DND-41 (cell line): ENCODE results near the gene CACNB3.
A peak's percentile ranks its signal among the peaks of the same experiment; 100 is the strongest.

Experiments used
- ATAC-seq: fragments of 200-7000 bp; cut with Tn5 transposase; 3 replicates; pipeline ENCODE4 v1.9.1; 2021; ENCODE audit warnings: low read depth; ENCODE audit not compliant: insufficient read depth
- DNase-seq: peaks from one replicate; pipeline ENCODE4 v3.0.0-alpha.2; 2020
- H2AFZ ChIP-seq: 2 replicates; pipeline ENCODE4 v1.6.0; 2012; ENCODE audit warnings: low read depth, low read length
- H3K27ac ChIP-seq: 2 replicates; pipeline ENCODE4 v1.5.1; 2012; ENCODE audit warnings: low read length, inconsistent platforms
- H3K27me3 ChIP-seq: fragments of 200-600 bp; sonication (generic); 2 replicates; pipeline ENCODE4 v1.6.0; 2012; ENCODE audit warnings: low read length, mild to moderate bottlenecking, inconsistent platforms; ENCODE audit not compliant: insufficient read depth, poor library complexity
- H3K36me3 ChIP-seq: 2 replicates; pipeline ENCODE4 v1.5.1; 2012; ENCODE audit warnings: low read length, inconsistent platforms; ENCODE audit not compliant: insufficient read depth
- H3K4me1 ChIP-seq: 2 replicates; pipeline ENCODE4 v1.5.1; 2012; ENCODE audit warnings: mild to moderate bottlenecking, low read length; ENCODE audit not compliant: insufficient read depth
- H3K4me2 ChIP-seq: 2 replicates; pipeline ENCODE4 v1.6.0; 2012; ENCODE audit warnings: mild to moderate bottlenecking, moderate library complexity, low read length, inconsistent platforms; ENCODE audit not compliant: insufficient read depth
- H3K4me3 ChIP-seq, 2 experiments: fragments of 200-600 bp in 1 of 2; shearing (Covaris generic) in 1 of 2; 2 replicates each; pipeline ENCODE4 v1.5.1; 2012 to 2016; ENCODE audit warnings: inconsistent platforms in 2 of 2, low read length in 2 of 2, mild to moderate bottlenecking in 2 of 2, low read depth in 1 of 2, moderate library complexity in 1 of 2
- H3K79me2 ChIP-seq: 2 replicates; pipeline ENCODE4 v1.6.0; 2012; ENCODE audit warnings: low read length, inconsistent platforms; ENCODE audit not compliant: insufficient read depth
- H3K9ac ChIP-seq: 2 replicates; pipeline ENCODE4 v1.6.0; 2012; ENCODE audit warnings: low read depth, mild to moderate bottlenecking, inconsistent platforms, low read length, moderate library complexity
- H3K9me3 ChIP-seq: 2 replicates; pipeline ENCODE4 v1.5.1; 2012; ENCODE audit warnings: low read length, moderate library complexity, mild to moderate bottlenecking, inconsistent platforms; ENCODE audit not compliant: insufficient read depth, severe bottlenecking
- H4K20me1 ChIP-seq: 2 replicates; pipeline ENCODE4 v1.6.0; 2012; ENCODE audit warnings: low read length; ENCODE audit not compliant: insufficient read depth
- EZH2 ChIP-seq: IDR thresholded peaks from 3 replicates; pipeline ENCODE4 v1.6.1; 2012; ENCODE audit warnings: borderline replicate concordance, low read depth, mild to moderate bottlenecking, moderate library complexity, low read length, inconsistent platforms; ENCODE audit not compliant: severe bottlenecking
- TF ChIP-seq, protein P1 (sequence below): IDR thresholded peaks from 2 replicates; pipeline ENCODE4 v1.5.1; 2012; ENCODE audit warnings: borderline replicate concordance, low read length, moderate library complexity, mild to moderate bottlenecking; ENCODE audit not compliant: poor library complexity, severe bottlenecking; ENCODE audit errors: extremely low read depth

Gene CACNB3

DNA sequence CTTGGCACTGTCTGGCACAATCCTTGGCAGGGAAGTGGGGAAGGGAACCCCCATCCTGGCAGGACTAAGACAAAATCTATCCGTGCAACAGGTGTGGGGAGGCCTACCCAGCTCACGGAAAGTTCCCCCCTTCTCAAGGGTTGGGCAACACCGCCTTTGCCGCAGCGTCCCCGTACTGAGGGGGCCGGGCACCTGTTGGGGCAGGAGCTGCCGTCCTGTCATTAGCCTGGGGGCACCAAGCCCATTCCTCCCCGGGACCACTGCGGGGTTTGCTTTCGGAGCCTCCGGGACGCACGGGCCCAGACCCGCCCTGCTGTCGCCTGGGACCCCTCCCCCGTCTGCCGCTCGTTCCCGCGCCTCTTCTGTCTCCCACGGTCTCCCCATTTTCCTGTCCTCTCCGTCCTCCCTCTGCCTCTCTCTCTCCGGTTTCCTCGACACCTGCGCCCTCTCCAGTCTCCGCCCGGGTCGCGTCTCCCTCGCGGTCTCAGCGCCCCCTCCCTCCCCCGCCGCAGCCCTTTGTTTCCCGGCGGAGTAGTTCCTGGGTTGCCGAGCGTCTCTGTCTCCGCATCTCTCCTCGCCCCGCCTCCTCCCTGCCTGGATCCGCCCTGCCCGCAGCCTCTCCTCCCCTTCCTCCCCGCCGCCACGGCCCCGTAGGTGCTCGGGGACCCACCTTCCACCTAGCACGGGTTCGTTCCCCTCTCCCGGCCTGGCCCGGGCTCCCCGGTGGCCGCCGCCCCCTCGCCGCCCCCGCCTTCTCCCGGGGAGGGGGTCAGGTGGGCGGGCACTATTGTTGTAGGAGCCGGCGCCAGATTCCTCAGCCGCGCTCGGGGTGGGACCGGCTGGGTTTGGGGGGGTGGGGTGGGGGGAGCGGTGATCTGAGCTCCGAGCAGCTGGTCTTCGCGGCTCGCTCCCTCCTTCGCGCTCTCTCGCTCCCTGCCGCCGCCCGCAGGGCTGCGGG is at the start of gene CACNB3:
Gene CACNB3 (plus strand): TSS at position 624 of the 958 bp plus-strand sequence. CDS start 434 bp downstream, outside the sequence.
- Histone ChIP-seq H3K27ac (peak within 1 kb of the TSS; percentile 77), H3K4me1 (peaks cover 49% of the 10 kb centered on the region)

DNA sequence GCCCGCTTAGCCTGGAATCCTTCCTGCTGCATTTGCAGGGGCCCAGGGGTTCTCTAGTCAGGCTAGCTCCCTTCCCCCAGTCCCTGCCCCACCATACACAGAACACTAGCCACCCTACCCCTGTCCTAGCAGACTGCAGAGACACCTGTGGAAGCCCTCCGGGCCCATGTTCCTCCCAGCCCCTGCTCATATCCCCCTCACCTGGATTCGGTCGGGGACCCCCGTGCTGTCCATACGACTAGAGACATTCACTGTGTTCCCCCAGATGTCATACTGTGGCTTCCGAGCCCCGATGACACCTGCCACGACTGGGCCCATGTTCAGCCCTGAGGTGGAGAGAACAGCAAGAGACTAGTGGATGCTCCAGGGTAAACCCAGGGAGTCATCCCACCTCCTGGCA is 49.6 kb upstream of the CACNB3 start:
- ATAC-seq (no peak), DNase-seq (no peak)
- TF ChIP-seq, protein P1, sequence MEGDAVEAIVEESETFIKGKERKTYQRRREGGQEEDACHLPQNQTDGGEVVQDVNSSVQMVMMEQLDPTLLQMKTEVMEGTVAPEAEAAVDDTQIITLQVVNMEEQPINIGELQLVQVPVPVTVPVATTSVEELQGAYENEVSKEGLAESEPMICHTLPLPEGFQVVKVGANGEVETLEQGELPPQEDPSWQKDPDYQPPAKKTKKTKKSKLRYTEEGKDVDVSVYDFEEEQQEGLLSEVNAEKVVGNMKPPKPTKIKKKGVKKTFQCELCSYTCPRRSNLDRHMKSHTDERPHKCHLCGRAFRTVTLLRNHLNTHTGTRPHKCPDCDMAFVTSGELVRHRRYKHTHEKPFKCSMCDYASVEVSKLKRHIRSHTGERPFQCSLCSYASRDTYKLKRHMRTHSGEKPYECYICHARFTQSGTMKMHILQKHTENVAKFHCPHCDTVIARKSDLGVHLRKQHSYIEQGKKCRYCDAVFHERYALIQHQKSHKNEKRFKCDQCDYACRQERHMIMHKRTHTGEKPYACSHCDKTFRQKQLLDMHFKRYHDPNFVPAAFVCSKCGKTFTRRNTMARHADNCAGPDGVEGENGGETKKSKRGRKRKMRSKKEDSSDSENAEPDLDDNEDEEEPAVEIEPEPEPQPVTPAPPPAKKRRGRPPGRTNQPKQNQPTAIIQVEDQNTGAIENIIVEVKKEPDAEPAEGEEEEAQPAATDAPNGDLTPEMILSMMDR: no peak
- TF ChIP-seq EZH2: no peak
- no peak overlapping the region for H2AFZ ChIP-seq
- no peaks in the 10 kb centered on the region for H3K79me2 ChIP-seq
- H3K4me3 ChIP-seq: no peak overlapping the region
- H3K27me3 ChIP-seq: no peaks in the 10 kb centered on the region
- no peak overlapping the region for H3K9ac ChIP-seq
- H4K20me1 ChIP-seq: no peaks in the 10 kb centered on the region
- no peaks in the 10 kb centered on the region for H3K4me1 ChIP-seq
- no peaks in the 10 kb centered on the region for H3K9me3 ChIP-seq
- no peak overlapping the region for H3K4me2 ChIP-seq
- H3K36me3 ChIP-seq: no peaks in the 10 kb centered on the region
- no peak overlapping the region for H3K27ac ChIP-seq

More for the DNA sequence above, at the start of gene CACNB3:
- Histone ChIP-seq H3K4me3 (peak within 1 kb of the TSS; percentile 34 to 91; a peak in 3 of 4 replicates), H2AFZ (peak within 1 kb of the TSS; percentile 81), H3K4me2 (peak within 1 kb of the TSS; percentile 84), H3K79me2 (peaks cover 22% of the 10 kb centered on the region), H3K9me3 (no peaks in the 10 kb centered on the region), H3K36me3 (no peaks in the 10 kb centered on the region), H3K27me3 (no peaks in the 10 kb centered on the region), H4K20me1 (peaks cover 13% of the 10 kb centered on the region; the same call in 1 of the 2 replicates), H3K9ac (peak within 1 kb of the TSS; percentile 81)
- ATAC-seq (peak; percentile 68), DNase-seq (peak; percentile 92)
- TF ChIP-seq, protein P1: peak; percentile 17
- TF ChIP-seq EZH2: no peak

DNA sequence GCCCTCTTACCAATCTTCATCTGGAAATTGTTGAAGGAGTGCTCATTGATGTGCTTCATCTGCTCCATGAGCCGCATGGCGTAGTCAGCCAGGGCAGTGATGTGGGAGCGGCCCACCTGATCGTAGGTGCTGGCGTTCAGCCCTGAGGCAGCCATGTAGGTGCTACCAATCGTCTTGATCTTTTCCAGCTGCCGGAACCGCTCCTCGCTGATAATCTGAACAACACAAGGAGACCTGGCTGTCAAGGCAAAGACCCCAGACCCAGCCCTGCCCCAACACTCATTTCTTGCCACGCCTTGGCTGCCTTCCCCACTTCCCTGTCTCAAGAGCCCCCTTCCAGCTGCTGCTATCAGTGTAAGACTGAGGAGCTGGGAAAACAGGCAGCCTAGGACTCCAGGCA is 47.5 kb upstream of the CACNB3 start:
- H3K4me3 ChIP-seq: no peak overlapping the region

More for the DNA sequence above, 47.5 kb upstream of the CACNB3 start:
- Histone ChIP-seq H3K4me1 (no peaks in the 10 kb centered on the region), H4K20me1 (no peaks in the 10 kb centered on the region), H3K79me2 (no peaks in the 10 kb centered on the region), H2AFZ (no peak overlapping the region), H3K27ac (no peak overlapping the region), H3K4me2 (no peak overlapping the region), H3K9ac (no peak overlapping the region), H3K27me3 (no peaks in the 10 kb centered on the region), H3K36me3 (no peaks in the 10 kb centered on the region), H3K9me3 (no peaks in the 10 kb centered on the region)
- no peak for ATAC-seq
- no peak for DNase-seq
- TF ChIP-seq EZH2: no peak
- TF ChIP-seq, protein P1: no peak
